Kidney glomerular epithelial cell (primary cell): ENCODE measurements around the gene MIOX.

Experiments used
- DNase-seq: peaks from one replicate; lab custom pipeline; 2025; lab: John Stamatoyannopoulos, UW

The MIOX gene

DNA sequence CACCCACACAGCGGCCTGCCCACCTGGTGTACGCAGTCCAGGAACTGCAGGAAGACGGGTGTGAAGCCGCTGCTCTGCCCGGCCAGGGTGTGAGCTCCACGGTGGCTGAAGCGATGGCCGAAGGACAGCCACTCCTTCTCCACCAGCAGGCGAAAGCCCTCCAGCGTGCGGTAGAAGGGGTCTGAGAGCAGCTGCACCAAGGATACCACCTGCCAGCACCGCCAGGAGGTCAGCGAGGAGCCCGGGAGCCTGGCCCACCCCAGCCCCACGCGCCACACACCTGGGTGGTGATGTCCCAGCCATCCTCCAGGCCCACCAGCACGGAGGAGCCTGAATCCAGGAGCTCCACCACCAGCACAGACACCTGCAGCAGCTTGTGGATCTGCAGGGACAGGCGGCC is 31.5 kb upstream of the MIOX start:
- DNase-seq, result no peak

- no peak for DNase-seq
These were observed 30.6 kb upstream of the MIOX start for GRCh38 chr22:50456026-50456425.

DNA sequence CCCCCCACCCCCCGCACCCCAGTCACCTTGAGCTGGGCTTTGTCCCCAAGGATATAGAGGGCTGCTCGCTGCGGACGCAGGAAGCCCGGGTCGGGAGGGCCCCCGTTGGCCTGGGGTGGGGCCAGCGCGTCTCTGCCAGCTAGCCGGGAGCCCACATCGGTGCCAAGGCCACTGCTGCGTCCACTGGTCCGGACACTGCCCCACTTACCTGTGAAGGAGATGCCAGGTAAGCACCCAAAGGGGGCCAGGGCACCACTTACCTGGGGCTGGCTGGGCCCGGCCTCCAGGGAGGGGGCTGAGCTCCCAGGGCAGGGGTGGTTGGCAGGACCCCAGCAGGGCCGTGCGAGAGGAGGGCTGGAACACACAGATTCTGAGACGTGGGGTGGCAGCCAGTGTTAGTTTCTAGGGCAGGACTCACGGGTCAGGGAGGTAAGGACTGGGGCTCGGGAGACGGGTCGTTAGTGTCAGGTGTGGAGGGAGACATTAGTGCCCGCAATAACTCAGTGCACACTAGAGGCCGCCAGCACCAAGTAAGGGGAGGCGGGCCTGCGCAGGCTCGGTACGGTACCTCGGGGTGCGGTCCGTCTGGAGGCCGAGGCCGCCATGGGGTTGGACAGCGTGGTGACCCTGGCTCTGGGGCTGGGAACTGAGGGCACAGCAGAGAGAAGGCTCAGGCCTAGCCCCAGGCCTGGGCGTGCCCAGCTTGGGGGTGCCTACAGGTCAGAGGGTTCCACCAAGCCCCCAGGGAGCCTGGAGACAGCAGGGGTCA is 30.0 kb upstream of the MIOX start:
- DNase-seq, result no peak

DNA sequence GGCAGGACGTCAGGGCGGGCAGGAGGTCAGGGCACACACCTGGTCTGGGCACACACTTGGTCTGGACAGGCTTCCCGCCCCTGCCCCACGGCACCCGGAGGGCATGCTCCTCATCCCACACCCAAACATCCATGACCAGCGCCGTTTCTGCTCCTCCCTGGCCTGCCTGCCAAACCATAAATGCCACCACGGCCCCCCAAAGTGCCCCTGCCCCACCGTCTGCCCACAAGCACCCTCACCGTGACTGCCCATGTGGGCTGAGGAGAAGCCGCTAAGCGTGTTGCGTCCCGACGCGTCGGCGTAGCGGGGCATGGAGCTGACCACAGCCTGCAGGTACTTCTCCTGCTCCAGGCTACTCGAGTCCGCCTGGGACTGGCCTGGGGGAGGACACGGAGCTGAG is 27.6 kb upstream of the MIOX start:
- no peak for DNase-seq

DNA sequence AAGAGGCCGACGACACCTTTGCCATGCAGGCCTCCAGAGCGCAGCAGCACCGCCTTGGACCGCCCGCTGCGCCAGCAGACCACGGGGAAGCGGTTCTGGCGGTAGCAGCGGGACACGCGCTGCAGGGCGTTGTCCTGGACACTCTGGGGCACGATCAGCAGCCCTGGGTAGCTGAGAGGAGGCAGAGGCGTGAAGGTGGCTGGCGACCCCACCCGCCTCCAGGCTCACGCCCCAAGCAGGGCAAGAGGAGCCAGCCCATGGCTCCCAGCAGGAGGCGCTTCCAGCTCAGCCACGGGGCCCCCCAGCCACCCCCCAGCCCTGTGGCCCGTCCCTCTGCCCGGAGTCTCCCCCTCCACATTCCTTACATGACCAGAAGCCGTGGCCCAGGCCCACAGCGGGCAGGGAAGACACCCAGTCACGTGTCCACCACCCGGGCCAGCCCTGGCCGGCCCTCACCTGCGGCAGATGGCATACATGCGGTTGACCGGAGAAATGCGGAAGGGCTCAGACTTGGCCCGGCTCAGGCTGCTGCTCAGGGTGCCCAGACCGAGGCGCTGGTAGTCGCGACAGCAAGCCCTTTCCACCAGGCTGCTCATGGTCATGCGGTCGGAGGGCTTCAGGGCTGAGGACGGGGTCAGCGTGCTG is 27.0 kb upstream of the MIOX start:
- DNase-seq, result no peak

DNA sequence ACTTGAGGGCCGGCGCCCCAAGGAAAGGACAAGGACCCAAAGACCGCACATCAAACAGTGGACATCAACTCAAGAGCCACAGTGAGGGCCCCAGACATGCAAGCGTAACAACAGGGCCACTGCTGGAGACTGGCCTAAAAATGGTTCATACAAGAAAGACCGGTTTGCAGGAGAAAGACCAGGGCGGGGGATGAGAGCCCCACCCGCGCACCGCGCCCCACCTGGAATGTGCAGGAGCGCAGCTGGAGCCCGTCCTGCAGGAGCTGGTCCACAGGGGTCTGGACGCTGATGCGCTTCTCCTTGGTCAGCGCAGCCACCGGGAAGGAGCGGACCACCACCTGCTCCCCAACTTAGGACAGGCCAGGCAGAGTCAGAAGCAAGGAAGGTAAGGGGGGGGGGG is 25.7 kb upstream of the MIOX start:
- DNase-seq, result no peak

GRCh38 chr22:50461536-50461935 is 25.1 kb upstream of the MIOX start:
- no peak for DNase-seq

DNA sequence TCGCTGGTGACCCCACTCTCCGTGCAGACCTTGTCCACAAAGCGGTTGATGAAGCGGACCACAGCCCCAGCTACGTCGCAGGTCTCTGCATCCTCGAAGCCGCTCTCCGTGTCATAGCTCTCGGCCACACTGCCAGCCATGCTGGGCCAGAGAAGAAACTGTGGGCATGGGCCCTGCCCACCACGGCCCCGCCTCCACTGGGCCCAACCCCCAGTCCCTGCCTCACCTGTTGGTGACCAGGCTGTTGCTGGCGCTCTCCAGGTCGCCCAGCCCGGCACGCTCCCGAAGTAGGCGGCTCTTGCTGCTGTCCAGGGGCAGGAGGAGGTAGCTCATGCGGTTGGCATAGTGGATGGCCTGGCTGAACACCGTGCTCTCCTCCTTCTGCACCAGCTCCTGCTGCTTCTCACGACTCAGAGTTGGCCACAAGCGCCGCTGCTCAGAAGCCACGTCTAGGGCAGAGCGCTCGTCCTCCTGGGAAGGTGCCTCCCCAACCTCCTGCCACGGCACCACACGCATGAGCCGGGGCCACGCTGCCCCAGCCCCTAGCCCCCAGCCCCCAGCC is 24.6 kb upstream of the MIOX start:
- DNase-seq, result no peak

DNA sequence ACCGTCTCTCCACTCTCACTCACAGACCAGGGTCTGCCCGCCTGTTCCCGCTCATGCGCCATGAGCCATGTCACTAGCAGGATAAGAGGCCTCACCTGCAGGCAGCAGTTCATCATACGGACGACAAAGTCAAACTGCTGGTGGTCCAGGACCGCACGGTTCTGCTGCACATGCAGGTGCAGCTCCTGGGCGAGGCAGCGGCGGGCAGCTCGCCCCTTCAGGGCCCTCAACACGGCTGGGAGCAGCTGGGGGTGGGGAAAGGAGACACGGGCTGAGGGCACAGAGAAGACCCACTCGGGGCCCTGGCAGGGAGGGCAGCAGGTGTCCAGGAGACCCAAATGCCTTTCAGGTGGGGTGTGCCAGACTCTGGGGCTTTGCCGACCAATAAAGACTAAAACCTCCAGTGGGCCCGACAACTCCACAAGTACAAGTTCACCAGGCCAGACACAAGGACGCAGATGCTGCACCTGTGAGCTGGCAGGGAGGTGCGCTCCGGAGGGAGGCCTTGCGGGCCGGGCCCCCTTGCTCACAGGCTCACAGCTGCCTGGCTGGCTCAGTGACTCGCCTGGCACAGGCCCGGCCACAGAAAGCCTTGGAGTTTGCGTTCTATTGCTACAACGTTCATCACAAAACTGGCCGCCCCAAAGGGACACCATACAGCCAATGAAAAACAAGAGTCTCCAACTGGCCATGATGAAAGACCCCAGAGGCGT is 23.3 kb upstream of the MIOX start:
- no peak for DNase-seq

DNA sequence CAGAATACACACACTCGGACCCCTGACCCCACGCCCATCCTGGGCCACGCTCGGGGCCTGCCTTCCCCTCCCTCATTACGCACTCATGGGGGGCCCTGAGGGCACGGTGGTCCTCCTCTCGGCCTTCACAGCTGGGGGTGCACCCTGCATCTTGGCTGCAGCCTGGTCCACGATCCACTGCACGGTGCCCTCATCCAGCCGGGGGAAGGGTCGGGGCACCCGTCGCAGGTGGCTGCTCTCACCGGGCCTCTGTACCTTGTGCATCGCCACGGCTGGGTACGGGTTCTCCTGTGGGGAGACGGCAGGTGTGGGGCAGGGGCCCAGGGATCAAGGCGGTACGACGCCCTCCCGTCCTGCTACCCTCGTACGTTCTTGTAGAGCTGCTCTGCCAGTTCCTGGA is 22.2 kb upstream of the MIOX start:
- no peak for DNase-seq

DNA sequence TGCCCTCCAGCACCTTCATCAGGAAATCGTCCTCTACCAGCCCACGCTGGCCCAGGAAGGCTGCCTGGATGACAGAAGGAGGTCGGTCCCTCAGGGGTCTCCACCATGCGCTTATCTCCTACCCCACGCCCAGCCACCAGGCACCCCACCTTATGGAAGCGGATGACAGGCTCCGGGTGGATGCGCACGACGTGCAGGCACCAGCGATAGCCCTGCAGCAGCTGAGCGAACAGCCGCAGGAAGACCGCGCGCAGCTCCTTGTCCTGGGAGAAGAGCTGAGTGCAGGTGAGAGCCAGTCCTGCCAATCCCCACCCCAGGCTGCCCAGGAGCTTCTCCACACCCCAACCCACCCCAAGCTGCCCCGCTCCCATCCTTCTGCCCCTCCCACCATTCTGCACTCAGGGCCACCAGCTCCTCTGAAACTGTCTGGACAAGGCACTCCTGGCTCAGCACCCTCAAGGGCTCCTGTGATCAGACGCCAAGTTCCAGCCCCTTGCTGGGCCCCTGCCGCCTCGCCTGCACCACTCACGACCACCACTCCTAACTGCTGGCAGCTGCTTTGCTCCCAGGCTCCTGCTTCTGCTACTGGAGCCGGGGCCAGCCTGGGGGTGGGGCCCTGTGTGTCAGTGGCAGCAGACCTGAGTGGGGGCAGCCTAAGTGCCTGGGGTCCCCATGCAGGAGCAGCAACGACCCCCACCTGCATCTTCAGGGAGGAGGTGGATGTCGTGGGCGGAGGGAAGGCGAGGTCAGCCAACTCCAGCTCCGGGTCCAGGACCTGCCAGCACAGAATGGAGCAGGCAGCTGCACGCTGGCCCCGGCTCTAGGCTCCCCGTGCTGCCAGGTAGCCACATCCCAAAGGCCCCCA is 21.4 kb upstream of the MIOX start:
- DNase-seq, result no peak

DNA sequence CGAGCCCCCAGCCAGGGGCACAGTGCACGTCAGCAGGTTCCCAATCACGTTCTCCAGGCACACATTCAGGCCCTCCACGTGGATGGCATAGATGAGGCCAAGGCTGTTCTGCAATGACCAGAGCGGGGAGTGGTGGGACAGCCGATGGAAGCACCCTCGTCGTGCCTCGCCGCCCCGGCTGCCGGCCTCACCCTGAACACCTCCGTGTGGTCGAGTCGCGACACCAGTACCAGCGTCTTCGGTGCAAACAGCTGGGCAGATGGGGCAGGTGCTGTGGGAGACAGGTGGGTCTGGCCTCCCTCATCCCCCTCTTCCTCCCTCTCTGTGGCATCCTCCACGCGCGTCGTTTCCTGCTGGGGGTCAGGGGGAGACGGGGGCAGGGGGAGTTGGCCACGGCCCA is 19.3 kb upstream of the MIOX start:
- DNase-seq, result no peak

DNA sequence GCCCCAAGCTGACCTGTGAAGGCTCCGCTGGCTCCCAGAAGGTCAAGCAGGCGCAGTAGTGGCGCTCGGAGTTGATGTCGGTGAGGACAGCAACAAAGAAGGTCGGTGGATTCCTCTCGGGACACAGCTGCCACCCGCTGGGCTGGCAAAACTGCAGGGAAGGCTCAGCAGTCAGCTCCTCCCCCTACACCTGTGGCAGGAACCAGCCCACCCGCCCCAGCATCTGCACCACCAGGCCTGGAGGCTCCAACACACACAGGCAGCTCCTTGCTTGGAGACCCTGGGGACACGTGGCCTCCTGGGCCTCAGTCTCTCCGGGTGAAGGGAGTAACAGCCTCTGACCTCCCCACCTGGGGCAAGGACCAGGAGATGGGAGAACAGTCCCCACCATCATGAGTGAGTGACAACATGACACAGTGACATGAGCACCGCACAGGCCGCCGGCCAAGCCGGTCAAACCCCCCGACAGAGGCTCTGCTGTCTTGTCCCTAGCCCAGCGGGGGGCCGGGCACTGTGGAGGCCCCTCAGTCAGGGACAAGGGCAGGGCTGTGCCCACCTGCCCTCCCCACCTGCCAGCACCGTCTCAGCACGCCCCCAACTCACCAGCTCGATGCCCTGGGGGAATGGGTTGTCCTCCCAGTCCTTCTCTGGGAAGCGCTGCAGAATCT is 18.8 kb upstream of the MIOX start:
- no peak for DNase-seq

- DNase-seq, result no peak
These were observed 18.0 kb upstream of the MIOX start for GRCh38 chr22:50468626-50469025.

DNA sequence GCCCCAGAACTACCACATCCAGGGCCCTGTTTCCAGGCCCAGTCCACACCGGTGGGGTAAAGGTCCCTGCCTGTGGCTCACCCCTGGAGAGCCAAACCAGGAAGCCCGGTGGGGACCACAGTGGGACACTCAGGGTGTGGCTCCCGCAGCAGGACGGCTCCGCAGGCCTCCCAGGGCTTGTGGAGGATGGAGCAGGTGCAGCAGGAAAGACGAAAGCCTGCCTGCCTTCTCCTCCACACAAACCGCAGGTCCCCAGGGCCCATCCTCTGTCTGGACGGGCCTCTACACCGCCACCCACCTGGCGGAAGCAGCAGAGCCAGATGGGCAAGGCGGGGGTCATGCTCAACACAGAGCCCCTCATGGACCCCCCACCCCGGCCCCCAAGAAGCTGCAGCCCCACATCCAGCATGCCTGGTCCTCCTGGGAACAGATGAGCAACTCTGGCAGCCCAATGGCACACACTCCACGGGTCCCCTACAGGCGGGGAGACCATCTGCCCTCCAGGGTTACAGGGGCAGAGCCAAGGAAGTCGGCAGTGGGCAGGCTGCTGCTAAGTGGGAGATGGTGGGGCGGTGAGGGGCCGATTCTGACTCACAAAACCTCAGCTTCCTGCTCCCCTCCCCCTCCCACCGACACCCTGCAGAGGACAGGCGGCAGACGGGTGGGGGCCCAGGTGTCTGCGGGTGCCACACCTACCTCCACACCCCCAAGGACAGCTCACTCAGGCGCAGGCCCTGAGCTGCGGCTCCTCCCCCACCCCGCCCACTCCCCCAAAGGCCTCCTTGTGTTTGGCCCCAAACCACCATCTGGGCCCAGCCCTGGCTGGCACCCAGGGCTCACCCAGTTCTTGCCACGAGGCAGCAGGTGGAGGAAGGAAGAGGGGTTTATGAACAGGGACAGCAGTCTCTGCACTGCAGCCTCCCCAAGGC is 17.0 kb upstream of the MIOX start:
- no peak for DNase-seq

DNA sequence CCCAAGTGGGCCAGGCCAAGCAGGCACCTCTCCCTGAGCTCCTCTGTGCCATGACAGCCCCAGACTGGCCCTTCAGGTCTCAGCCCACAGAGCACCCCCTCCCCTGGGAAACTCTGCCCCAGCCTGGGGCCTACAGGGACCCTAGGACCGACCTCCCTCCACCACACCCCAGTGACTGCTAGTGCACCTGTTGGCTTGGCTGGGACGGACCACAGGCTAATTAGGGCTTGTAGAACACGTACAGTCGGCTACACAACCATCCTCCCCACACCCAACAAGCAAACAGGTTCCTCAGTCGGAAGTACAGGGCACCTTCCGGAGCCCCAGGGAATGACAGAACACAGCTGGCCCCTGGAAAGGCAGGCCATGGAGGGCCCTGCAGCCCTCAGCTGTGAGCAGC is 16.2 kb upstream of the MIOX start:
- DNase-seq, result no peak

DNA sequence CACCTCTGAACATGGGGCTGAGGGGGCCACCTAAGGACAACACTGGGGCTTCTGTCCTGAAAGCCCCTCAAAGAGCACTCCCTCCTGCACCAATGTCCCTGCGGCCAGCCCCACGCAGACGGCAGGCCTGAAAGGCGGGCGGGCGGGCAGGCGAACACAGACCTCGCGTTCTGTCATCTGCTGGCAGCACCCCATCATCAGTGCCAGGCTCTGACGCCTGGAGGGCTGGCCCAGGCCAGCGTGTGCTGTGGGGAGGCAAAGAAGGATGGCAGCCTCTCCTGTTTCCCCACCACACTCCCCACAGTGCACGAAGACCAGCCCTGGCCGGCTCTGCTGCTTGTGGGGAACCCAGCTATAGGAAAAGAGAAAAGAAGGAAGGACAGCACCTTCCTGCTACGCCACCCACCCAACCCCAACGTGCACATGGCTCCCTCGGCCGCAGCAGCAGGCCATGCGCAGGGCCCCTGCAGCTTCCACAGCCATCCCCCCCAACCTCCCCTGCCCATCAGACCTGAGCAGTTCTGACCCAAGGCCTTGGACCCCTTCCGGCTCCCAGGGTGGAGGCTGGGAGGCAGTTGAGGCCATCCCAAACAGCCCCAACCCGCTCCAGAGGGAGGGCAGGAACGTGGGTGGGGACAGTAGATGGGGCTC is 15.3 kb upstream of the MIOX start:
- no peak for DNase-seq

DNA sequence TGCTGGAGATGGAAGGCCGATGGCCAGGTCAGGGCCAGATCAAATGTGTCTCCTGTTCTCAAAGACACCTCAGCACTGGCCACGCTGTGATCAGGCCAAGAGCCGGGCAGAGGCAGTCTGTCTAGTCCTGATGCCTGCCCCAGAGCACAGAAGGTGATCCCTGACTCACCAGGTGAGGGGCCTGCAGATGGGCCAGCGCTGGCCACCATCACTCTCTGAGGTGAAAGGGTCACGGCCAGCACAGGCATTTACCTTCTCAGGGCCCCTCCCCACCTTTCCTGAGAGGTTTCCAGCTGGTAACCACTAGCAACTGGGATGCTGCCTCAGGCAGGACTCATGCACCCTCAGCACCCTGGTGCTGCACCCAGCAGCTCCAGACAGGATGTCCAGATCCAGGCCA is 14.7 kb upstream of the MIOX start:
- no peak for DNase-seq

DNA sequence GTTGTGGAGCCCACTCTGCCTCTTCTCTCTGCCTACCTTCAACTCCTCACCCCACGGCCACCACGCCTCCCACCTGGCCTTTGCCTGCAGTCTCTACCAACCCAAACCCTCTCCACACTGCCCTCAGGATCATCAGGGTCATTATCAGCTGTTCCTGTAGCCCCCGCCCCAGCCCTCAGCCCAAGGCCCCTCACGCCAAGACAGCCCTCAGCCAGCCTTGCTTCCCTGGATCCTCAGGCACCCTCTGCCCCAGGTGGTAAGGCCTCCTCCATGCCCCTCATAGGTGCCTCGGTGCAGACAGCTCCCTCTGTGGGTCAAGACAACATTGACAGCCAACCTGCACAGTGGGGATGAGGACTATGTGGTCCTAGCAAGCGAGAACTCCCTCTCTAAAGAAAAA is 13.6 kb upstream of the MIOX start:
- DNase-seq, result no peak
